KOPT-K1 (cell line): Measurements from ENCODE around the gene OTP.
"Not testable (repeated sequence)": the region's sequence is repeated elsewhere in the genome, so short reads cannot be mapped to it uniquely, and the experiment has no call there.

Experiments used
- H3K27ac ChIP-seq: fragments of 200-600 bp; sonication (generic); 2 replicates; pipeline ENCODE4 v1.5.1; 2016; ENCODE audit warnings: antibody characterized with exemption, mild to moderate bottlenecking, low read depth, low read length; ENCODE audit not compliant: poor library complexity, severe bottlenecking
- H3K36me3 ChIP-seq: fragments of 200-600 bp; sonication (generic); 2 replicates; pipeline ENCODE4 v1.5.1; 2017; ENCODE audit warnings: antibody characterized with exemption, mild to moderate bottlenecking, low read length, moderate library complexity; ENCODE audit not compliant: insufficient read depth
- H3K9me3 ChIP-seq: fragments of 200-600 bp; sonication (generic); 2 replicates; pipeline ENCODE4 v1.5.1; 2017; ENCODE audit warnings: antibody characterized with exemption, low read length, mild to moderate bottlenecking; ENCODE audit not compliant: insufficient read depth, poor library complexity, severe bottlenecking

The OTP gene

DNA sequence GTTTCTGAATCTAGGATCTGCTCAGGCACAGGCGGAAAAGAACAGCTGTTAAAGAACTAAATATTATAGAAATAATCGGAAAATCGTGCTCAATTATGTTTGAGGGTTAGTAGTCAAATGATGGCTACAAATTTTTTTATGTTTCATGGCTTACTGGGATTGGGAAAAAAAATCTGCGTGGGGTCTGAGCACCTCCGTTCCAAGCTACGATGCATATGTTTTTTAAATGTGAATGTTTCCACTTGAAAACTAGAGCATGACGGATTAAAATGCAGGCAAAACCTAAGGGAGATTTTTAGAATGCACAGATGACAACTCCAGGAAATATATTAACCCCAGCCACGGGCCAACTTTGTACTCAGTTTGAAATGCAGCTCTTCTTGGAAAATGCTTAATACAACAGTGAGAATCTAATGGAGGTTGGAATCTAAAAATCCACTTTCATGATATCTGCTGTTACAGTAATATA, 5.3 kb downstream of the OTP start:
- no peaks in the 10 kb centered on the region for H3K36me3 ChIP-seq
- H3K9me3 ChIP-seq = peaks cover 29% of the 10 kb centered on the region
- no peak overlapping the region for H3K27ac ChIP-seq

DNA sequence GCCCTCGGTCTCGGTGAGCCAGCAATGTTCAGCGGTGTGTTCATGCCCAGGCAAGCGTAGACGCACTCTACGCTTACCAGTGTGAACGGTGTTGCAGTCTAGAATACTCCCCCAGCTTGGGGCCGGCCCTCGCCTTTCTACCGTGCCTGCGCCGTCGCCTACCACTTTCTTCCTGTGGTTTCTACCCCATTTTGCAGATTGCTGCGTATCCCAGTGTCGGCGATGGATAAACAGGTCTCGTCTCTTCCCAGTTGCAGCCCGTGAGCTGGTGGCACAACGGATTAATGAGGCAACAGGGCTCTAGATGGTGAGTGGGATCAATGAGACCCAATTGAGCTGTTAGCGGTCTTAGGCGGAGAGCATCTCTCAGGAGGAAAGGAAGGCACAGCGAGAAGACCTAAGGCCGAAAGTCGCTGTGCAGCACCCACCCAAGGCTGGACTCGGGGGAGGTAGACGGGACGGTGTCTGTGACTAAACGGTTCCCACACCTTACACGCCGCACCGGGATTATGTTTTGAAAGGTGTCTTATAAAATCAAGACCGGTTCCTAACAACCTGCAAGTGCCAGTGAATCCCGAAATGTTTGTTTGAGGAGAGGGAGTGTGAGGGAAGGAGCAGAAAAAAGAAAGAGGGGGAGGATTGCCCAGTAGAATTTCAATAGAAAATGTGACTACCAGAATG, 5.8 kb downstream of the OTP start:
- H3K9me3 ChIP-seq = peaks cover 35% of the 10 kb centered on the region
- no peak overlapping the region for H3K27ac ChIP-seq
- H3K36me3 ChIP-seq = no peaks in the 10 kb centered on the region

DNA sequence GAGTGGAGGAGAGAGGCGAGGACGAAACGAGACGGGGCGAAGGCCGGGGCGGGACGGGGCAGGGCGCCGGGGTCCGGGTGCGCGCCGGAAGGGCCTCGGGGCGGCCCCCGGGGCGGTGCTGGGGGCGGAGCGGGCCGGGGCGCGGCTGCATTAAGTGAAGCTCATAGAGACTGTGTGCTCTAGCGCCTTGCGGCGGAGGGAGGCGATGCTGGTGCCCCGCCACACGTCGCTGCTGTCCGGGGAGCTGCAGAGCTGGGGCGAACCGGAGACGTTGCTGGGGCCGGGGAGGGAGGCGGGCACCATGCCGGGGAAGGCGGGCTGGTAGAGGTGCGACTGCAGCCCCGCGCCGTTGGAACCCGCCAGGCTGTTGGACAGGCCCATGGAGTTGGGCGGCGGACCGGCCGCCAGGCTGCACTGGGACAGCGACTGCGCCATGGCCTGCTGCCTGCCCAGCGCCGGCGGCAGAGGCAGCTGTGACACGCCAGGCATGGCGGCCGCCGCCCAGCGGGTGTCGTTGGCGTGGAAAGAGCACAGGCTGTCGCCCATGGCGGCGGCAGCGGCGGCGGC, 8.3 kb downstream of the OTP start:
- H3K36me3 ChIP-seq = no peaks in the 10 kb centered on the region
- peaks cover 24% of the 10 kb centered on the region for H3K9me3 ChIP-seq

DNA sequence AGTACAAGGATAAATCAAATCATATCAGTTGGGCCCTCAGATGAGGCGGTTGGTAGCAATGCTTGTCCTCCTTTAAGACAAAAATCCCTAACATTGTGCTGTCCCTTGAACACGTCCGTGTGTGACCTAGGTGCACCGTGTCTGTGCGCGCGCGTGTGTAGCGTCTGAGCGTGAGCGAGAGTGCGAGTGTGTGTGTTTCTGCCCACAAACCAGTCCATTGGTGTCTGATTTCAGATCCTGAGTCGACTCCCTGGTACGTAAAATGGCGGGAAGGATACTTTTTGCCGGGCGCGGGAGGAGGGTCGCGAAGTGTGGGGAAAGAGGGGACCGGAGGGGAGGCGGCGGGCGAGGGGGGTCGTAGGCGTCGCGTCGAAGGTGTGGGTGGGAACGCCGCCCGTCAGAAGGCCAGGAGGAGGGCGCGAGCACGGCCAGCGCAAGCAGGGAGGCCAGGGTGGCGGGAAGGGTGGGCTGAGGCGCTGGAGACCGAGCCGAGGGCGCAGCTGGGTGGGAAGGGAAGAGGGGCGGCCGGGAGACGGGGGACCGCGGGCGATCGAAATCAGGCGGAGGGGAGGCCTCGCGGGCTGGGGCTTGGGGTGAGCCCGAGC, 8.9 kb downstream of the OTP start:
- Histone ChIP-seq H3K9me3 (peaks cover 24% of the 10 kb centered on the region), H3K27ac (no peak overlapping the region), H3K36me3 (no peaks in the 10 kb centered on the region)

More for the DNA sequence above, 8.3 kb downstream of the OTP start:
- no peak overlapping the region for H3K27ac ChIP-seq

DNA sequence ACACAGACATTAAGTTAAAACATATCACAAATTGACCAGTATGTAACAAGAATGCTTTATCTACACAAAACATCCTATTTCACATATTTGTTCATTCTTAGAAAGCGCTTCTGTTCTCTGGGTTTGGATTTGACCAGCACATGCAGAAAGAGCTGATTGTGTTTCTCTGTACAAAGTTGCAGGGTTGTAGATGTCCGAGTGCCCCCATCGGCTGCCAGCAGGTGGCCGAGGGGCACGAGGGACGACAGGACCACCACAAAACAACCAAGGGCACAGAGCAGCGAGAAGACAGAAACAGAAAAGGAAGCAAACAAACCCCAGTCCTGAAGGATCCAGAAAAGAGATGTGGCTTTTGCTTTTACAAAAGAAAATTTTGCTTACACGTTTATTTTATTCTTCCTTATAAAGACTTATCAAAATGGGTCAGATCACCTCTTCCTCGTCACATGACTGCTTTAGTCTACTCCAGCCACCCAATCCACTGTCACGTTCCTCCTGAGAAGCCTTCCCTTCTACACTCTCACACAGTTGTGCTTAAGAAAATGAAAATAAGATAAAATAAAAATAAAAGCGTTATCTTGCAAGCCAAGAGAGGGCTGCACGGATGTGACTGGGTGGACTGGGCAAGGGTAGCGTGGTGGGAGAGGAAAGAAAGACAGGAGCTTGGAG, 9.5 kb downstream of the OTP start:
- no peak overlapping the region for H3K27ac ChIP-seq

DNA sequence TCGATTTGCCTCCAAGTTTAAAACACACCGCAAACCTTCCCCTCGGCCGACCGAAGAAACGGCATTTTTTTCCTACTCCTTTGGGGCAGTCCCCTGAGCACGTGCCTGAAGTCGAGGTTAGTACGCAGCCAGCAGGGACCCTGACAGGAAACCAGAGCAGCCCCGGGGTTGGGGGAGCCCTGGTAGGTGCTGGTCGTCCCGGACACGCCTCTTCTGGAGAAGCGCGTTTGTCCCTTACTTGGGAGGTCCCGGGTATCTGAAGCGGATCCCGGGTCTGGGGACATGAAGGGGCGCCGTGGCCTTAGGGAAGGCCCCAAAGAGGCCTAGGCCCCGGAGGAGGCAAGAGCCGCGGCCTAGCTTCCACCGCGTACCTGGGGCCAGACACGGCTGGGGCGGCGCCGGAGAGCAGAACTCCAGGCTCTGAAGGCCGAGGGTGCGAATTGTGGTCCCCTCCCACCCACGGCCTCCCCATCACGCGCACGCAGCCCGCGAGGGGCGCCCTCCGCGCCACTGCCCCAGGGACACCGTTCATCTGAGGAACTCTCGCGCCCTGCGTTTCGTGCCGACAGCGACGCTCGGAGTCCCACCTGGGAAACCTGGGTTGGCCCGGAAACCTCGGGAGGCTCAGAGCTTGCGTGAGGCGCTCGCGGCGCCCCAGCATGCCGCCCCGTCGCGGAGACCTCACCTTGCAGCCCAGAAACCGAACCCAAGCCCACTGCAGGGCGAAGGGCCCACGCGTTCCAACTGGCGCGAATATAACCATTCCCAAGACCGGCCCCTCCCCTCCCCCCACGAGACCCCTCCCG, 10.4 kb downstream of the OTP start:
- H3K9me3 ChIP-seq = peaks cover 24% of the 10 kb centered on the region

More for the DNA sequence above, 9.5 kb downstream of the OTP start:
- Histone ChIP-seq H3K36me3 (no peaks in the 10 kb centered on the region), H3K9me3 (peaks cover 24% of the 10 kb centered on the region)

DNA sequence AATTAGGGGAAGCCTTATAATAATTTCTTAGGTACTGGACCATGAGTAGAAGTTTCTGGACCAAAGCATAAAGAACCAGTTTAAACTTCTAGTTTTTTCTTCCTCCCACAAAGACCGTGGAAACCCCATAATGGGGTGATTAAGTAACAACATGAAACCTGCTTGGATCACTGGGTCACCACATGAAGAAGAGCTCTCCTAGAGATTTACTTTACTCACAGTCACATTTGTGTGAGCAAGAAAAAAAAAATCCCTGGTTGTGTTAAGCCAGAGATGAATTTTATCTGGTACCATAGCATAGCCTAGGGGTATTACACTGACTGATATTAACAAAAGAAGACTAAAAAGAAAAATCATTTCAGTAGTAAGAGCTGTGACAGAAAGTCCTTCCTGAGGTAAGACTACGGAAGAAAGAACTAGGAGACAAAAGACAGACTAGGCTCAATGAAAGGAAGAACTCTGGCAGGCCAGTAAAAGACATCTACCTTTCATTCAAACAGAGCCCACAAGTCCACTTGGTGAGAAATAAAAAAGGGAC, 15.2 kb downstream of the OTP start:
- Histone ChIP-seq H3K36me3 (no peaks in the 10 kb centered on the region), H3K9me3 (peaks cover 8% of the 10 kb centered on the region), H3K27ac (no peak overlapping the region)

More for the DNA sequence above, 10.4 kb downstream of the OTP start:
- H3K27ac ChIP-seq = no peak overlapping the region
- H3K36me3 ChIP-seq = no peaks in the 10 kb centered on the region

DNA sequence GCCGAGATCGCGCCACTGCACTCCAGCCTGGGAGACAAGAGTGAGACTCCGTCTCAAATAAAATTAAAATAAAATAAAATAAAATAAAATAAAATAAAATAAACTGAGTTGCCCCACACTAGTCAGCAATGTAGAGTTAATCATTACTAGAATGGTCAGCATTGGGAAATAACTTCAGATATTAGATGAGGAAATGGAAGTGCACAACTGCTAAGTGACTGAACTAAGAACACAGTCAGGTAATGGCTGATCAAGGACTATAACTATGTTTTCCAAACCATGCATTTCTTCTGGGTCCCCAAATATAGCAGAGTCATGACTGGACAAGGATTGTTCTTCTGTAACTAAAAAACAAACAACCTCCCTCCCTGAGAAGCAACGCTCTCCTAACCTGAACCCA, 17.1 kb downstream of the OTP start:
- Histone ChIP-seq H3K9me3 (no peaks in the 10 kb centered on the region), H3K36me3 (no peaks in the 10 kb centered on the region), H3K27ac (no peak overlapping the region)

DNA sequence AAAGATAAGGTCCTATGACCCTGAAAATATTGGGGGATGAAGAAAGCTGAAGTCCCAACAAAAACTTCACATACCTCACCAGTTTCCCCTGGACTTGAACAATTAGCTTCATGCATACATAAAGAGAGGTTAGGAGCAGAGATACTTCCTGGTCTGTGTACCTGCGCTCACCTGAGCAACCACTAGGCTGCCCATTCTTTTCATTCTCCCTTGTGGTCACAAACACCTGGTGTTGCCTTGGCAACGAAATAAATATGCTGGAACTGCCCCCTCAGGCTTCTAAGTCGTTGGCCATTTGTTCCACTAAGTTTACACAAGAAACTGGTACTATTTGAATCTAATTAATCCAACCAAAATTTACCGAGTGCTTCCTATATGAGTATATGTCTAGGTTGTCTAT, 18.1 kb downstream of the OTP start:
- Histone ChIP-seq H3K9me3 (no peaks in the 10 kb centered on the region), H3K27ac (no peak overlapping the region), H3K36me3 (no peaks in the 10 kb centered on the region)

DNA sequence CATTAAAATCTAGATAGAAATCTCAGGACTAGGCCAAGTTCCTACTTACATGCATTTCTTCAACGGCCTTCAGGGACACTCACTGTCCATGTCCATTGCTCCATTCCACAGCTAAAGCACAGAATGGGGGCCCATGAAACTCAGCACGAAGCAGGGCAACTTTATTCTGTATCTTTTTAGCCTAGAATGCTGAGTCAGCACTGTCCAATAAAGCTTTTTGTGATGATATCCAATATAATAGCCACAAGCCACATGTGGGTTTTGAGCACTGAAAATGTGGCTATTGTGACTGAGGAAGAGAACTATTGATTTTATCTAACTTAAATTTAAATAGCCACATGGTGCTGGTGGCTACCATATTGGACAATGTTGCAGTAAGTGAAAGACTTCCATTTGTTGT, 21.6 kb downstream of the OTP start:
- H3K36me3 ChIP-seq = no peaks in the 10 kb centered on the region
- H3K27ac ChIP-seq = no peak overlapping the region
- no peaks in the 10 kb centered on the region for H3K9me3 ChIP-seq

DNA sequence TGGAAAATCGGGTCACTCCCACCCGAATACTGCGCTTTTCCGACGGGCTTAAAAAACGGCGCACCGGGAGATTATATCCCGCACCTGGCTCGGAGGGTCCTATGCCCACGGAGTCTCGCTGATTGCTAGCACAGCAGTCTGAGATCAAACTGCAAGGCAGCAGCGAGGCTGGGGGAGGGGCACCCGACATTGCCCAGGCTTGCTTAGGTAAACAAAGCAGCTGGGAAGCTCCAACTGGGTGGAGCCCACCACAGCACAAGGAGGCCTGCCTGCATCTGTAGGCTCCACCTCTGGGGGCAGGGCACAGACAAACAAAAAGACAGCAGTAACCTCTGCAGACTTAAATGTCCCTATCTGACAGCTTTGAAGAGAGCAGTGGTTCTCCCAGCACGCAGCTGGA, 29.6 kb downstream of the OTP start:
- H3K27ac ChIP-seq, H3K36me3 ChIP-seq, H3K9me3 ChIP-seq: not testable (repeated sequence)

DNA sequence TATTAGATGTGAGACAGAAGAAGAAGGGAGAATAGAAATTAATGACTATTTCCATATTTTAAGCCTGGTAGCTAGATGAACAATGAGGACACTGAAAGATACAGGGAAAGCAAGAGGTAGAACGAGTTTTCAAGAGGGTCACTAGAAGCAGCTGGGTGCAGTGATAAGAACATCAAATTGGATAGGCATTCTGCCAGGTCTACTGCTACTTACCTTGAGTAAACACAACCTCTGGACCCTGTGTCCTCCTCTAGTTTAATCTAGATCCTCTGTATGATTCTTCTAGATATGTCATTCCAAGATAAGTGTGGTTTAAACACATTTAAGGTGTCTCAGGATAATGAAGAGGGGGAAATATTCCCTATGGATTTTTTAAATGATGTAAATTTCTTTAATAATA, 31.2 kb downstream of the OTP start:
- no peak overlapping the region for H3K27ac ChIP-seq
- no peaks in the 10 kb centered on the region for H3K9me3 ChIP-seq
- no peaks in the 10 kb centered on the region for H3K36me3 ChIP-seq

DNA sequence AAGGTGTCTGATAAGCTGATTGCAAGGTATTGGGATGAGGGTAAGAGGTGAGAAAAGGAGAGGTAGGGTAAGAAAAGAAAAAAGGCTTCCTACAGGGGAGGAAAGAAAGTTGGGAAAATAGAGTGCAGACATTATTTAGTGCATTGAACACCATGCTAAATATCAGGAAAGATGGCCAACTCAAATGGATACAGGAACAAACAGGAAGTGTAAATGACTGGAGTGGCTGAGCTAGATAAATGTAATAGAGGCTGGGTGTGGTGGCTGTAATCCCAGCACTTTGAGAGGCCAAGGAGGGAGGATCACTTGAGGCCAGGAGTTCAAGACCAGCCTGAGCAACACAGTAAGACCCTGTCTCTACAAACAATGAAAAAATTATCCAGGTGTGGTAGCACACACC, 32.2 kb downstream of the OTP start:
- no peaks in the 10 kb centered on the region for H3K36me3 ChIP-seq
- H3K9me3 ChIP-seq = no peaks in the 10 kb centered on the region
- no peak overlapping the region for H3K27ac ChIP-seq

DNA sequence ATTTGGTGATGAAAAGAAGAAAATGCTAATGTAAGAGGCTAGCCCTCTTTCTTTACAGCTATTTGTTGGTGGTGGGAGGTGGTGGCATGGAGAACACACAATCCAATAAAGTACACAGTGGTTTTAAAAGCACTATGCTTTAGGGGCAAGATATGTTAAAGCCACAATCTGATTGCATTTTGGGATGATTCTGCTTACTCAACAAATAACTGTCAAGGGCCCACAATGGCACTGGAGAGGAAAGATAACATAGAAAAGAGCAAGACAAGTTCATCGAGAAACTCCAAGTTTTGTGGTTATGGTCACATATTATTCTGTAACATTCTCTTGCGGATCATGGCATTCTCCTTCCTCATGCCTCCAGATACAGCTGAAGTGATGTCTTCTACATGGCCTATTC, 38.8 kb downstream of the OTP start:
- H3K9me3 ChIP-seq = no peaks in the 10 kb centered on the region
- H3K36me3 ChIP-seq = no peaks in the 10 kb centered on the region
- no peak overlapping the region for H3K27ac ChIP-seq
